GM19351 (cell line): ENCODE data around the gene PGLYRP2.
"Not testable (repeated sequence)": the region's sequence is repeated elsewhere in the genome, so short reads cannot be mapped to it uniquely, and the experiment has no call there.

Source experiments
- ATAC-seq: cut with Tn5 transposase; IDR thresholded peaks from one replicate; pipeline ENCODE4 v1.9.1; 2021; ENCODE audit warnings: mild to moderate bottlenecking, moderate library complexity; ENCODE audit not compliant: unreplicated experiment

PGLYRP2 gene, protein sequence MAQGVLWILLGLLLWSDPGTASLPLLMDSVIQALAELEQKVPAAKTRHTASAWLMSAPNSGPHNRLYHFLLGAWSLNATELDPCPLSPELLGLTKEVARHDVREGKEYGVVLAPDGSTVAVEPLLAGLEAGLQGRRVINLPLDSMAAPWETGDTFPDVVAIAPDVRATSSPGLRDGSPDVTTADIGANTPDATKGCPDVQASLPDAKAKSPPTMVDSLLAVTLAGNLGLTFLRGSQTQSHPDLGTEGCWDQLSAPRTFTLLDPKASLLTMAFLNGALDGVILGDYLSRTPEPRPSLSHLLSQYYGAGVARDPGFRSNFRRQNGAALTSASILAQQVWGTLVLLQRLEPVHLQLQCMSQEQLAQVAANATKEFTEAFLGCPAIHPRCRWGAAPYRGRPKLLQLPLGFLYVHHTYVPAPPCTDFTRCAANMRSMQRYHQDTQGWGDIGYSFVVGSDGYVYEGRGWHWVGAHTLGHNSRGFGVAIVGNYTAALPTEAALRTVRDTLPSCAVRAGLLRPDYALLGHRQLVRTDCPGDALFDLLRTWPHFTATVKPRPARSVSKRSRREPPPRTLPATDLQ

DNA sequence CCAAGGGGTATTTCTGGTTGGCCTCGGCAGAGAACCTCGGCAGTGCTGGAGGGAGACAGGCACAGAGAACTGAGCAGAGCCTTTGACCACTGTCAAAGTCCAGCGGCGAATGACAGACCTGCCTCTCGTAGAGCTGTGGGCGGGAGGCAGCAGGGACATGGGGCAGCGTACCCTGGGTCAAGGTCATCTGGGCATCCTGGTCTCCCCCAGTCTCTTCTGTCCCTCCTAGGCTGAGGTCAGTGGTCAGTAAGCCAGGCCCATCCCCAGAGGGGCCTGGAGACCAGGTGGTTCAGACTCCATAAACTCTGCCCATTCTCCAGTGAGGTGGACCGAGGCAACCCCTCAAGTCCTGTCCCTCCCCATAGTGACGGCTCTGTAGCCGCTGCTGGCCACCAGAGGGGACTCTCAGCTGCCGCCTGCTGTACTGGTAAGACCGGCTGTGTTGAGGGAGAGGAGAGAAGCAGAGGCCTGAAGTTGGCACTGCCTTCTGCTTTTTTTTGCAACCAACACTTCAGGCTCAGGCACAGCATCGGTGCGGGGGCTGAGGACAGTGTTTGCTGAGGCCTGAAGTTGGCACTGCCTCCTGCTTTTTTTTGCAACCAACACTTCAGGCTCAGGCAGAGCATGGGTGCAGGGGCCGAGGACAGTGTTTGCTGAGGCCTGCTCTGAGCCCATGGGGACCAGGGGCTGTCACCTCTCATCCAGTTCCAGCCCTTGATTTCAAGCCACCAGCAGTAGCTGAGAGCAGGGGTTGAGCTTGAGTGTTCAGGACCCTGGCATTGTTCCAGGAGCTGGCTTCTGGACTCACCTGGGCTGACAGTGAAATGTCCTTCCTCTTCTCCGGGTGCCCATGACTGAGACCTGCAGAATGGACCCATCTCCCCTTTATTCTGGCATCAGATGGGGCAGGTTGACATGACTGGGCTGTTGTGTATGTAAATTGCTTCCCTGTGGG, at the start of gene PGLYRP2:
TSS of gene PGLYRP2 (minus strand) at position 111 of the 955 bp plus-strand sequence. CDS start 130 bp downstream, outside the sequence.
- no peak for ATAC-seq

DNA sequence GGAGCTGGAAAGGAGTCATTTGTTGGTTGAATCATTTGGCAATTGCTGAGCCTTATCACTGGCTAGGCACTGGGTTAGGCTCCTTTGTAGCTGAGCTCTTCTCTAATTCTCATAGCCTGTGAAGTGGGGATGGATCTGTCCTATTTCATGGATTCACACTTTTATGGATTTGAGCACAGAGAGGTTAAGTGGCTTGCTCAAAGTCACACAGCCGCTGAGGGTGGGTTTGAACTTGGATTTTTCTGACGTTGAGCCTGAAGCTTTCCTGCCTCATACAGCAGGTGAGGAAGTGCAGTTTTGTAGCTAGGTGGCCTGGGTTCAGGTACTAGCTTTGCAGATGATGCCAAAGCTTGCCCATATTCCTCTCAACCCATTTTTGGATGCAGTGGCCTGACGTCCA, 48.4 kb upstream of the PGLYRP2 start:
- no peak for ATAC-seq

DNA sequence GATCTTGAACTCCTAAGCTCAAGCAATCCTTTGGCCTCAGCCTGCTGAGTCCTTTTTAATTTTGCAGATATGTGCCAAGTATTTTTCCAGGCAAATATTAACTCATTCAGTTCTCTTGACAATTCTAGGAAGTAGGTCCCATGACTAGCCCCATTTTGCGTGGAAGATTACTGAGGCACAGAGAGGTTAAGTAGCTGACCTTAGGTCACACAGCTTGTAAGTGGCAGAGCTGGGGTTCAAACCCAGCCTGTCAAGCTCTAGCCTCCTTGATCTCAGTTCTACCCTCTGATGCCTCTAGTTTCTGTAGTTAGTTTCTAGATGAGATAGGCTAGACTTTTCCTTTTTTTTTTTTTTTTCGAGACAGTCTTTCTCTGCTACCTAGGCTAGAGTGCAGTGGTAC, 47.1 kb upstream of the PGLYRP2 start:
- ATAC-seq = no peak

DNA sequence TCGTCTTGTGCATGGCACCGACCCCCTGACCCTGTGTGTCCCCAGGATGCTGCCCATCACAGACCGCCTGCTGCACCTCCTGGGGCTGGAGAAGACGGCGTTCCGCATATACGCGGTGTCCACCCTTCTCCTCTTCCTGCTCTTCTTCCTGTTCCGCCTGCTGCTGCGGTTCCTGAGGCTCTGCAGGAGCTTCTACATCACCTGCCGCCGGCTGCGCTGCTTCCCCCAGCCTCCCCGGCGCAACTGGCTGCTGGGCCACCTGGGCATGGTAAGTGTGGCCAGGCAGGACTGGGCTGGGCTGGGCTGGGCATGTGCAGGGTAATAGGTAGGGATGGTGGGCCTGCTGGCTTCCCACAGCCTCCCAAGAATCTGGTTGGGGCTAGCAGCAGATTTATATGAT, 46.0 kb upstream of the PGLYRP2 start:
- ATAC-seq = no peak

DNA sequence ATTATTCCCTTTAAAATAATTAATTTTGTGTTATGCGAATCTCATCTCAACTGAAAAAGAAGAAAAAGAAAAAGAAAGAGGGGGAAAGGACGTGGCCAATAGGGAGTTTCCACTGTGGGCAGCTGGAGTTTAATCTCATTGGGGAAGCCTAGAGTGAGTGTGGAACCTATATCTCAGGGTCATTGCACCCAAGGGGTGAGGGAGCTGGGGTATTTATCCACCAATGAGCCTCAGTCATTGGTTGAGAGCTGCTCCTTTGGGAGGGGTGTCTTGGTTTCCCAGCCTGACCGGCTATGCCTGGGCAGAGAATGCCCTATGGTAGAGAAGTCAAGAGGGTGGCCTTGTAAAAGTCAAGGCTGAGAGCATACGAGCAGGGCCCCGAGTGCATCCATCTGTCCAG, 45.5 kb upstream of the PGLYRP2 start:
- no peak for ATAC-seq

DNA sequence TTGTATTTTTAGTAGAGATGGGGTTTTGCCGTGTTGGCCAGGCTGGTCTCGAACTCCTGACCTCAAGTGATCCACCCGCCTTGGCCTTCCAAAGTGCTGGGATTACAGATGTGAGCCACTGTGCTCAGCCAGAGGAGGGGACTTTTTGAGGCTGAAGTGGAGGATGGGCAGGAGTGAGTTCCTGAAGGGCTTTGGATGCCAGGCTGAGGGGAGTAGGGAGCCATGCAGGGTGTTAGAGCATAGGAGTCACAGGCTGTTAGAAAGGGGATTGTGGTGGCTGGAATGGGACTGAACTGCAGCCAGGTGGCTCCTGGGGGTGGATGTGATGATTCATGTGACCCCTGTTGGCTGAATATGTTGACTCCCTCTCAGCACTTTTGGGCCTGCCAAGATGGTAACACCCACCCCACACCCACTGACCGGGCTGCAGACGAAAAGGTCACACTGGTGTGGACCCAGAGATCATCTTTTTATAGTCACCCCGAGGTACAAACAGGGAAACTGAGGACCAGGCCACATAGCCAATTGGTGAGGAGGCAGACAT, 40.2 kb upstream of the PGLYRP2 start:
- no peak for ATAC-seq

DNA sequence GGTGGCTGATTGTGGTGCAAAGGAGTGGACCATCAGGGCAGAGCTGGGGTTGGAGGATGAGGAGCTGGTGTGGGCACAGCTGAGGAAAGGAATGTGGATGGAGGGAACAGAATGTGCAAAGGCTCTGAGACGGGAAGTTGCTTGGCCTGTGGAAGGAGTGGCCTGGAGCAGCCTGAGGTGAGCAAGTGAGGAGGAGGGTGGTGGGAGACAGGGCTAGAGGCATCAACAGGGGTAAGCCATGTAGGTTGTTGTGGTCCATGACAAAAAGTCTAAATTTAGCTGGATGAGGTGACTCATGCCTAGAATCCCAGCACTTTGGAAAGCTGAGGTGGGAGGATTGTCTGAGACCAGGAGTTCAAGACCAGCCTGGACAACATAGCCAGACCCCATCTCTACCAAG, 38.5 kb upstream of the PGLYRP2 start:
- ATAC-seq = no peak

DNA sequence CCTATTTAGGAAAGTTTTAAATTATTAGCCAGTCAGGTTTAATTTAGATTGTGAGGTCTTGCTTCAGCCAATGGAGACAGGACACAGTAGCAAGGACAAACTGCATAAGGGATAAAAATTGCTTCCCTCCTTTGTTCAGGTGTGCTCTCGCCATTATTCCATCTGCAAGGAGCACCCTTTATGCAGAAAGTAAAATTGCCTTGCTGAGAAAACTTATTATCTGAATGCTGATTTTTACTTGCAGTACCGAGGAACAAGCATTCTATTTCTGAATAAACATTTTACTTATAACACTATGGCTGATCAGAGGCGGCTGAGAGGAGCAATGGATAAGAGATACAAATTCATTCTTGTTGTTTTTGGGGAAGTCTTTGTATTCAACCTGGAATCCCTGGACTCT, 37.1 kb upstream of the PGLYRP2 start:
- ATAC-seq = no peak

DNA sequence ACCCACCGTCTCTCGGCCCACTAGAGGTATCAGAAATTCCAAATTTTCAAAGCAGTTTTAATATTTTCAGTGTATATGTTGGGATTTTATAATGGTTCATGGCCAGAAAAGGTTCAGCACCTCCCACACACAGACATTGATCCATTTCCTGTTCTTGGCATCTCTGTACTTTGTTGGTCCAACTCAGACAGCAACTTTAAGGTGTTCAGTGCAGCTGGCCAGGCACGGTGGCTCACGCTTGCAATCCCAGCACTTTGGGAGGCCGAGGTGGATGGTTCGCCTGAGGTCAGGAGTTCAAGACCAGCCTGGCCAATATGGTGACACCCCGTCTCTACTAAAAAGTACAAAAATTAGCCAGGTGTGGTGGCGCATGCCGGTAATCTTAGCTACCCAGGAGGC, 35.9 kb upstream of the PGLYRP2 start:
- not testable (repeated sequence) for ATAC-seq

DNA sequence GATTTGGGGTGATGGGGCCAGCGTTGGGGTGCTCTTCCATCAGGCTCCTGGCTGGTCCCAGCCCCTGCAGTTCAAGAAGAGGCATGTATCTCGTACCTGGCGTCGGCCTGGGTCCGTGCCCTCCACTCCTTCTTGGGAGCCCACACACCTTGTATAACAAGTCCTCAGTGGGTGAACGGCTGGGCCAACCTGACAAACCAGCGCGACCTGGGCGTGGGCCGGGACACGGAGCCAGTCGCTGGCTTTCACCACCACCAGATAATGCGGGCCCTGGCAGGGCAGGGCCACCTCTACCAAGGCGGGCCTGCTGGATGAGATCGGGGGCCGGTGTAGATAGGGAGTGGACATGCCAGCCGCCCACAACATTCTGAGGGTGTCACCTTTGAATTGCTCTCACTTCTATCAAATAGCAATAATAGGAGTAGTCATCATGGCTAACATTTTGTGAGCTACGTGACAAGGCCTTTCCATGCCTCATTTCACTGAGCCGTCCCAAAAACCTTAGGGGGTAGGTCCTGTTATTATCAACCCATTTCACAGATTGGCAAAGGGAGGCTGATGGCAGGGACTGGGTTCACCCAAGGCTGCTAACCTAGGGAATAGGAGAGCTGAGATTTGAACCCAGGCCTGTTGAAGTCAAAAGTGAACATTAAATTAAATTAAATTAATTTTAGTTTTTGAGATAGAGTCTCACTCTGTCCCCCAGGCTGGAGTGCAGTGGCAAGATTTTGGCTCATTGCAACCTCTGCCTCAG, 32.5 kb upstream of the PGLYRP2 start:
- ATAC-seq = no peak

DNA sequence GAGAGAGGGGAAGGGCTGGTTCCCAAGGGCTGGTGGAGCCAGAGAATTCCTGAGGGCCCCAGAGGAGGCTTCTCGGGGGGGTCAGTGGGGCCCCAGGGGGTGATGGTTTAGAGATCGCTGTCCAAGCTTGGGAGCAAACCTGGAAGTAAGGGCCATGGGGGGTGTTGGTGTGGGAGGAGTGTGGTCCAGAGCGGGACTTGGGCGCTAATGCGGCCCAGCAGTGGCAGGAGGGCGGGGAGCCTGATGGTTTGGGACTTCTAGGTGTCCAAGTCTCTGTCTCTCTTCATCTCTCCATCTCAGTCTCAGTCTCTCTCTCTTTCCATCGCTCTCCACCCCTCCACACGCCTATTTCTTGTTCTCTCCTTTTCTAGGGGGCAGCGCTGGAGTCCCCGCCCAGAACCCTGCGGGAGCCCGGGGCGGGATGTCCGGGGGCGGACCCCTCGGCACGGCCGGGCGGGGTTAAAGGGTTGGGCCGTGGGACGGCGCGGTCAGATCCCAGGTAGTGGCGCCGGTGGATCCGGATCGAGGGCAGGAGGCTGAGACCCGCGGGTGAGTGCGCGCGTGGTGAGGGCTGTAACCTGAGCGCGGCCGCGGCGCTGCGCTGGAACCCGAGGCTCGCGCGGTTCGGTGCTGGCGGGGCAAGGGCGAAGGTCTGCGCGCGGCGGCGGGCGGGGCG, 28.9 kb upstream of the PGLYRP2 start, which contains the start of gene CYP4F22:
TSS of gene CYP4F22 (plus strand) at position 491 of the 676 bp plus-strand sequence. CDS start 16,812 bp downstream, outside the sequence.
- ATAC-seq = no peak

DNA sequence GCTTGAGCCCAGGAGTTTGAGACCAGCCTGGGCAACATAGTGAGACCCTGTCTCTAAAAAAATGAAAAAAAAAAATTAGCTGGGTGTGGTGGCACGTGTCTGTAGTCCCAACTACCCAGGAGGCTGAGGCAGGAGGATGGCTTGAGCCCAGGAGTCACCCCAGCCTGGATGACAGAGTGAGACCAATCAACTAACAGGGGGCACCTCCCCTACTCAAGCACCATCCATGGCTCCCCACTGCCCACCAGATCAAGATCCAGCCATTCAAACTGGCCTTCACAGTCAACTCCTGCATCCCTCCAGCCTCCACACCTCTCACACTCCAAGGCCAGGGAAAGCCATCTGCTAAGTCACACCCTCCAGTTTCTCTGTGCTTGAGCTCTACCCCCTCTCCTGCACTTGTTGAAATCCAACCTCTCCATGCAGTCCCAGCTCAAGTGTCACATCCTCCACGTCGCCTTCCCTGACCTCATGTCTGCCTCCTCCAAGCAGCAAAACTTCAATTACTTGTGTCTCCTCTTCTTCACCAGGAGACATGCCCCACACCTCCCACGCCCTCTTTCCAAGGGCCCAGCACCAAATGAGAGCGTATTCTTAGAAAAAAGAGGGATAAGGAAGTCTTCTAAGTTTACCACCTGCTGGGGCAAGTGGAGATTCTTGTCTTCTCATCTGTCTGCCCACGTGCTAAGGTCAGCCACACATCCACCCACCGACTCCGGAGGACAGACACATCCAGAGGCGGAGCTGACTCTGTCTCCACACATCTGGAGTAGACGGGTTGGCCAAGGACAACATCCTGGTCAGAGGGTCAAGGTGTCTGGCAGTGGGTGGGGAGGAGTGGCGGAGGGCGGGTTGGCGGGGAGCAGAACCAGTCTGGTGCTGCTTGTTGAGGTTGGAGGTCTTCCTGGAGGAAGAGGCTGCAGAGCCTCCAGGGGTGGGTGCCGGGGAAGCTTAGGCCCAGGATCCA, 28.1 kb upstream of the PGLYRP2 start:
- ATAC-seq = no peak

DNA sequence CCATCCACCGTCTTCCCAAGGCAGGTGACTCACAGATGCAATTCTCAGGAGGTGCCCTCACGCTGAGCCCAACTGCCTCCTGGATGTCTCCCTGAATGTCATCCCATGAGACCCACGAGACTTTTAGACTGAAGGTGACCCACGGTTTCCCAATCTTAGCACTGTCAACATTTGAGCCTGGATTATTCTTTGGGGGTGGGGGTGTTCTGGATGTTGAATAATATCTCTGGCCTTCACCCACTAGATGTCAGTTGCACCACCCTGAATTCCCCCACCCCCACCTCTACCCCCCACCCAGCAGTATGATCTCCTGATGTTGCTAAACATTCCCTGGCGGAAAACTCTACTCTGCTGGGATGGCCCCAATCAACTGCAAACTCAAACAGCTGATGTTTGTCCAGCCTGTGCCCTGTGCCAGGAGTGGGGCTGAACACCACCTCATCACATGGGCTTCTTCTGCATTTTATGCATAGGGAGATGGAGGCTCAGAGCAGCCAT, 26.8 kb upstream of the PGLYRP2 start:
- no peak for ATAC-seq

DNA sequence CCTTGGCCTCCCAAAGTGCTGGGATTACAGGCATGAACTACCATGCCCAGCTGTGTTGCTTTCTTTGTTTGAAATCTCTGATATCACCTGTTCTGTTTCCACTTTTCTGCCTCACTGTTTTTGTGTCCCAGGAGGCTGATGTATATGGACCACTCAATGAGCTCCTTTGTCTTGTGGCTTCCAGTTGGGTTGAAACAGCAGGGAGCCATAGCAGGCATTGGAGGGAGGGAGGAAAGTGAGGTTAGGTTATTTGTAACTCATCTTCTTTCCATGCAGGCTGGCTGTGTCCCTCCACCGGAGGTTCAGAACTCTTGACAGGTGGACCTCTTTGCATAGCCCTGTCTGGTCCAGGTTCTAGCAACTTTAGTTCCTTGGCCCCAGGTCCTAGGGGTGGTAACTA, 23.0 kb upstream of the PGLYRP2 start:
- no peak for ATAC-seq

DNA sequence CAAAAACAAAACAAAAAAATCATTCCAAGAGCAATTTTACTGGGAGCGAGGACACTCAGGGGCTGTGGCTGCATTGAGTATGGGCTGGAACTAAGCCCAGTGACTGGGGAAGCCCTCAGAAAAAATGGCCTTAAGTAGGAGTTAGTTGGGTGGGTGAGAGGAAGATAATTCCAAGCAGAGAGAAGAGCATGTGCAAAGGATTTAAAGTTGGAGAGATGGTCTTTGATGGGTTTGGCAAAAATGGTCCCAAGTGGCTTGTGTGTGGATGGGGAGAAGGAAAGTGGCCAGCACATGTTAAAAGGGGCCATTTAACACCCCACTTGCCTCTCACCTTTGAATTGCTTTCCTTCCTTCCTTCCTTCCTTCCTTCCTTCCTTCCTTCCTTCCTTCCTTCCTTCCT, 22.3 kb upstream of the PGLYRP2 start:
- ATAC-seq = no peak

DNA sequence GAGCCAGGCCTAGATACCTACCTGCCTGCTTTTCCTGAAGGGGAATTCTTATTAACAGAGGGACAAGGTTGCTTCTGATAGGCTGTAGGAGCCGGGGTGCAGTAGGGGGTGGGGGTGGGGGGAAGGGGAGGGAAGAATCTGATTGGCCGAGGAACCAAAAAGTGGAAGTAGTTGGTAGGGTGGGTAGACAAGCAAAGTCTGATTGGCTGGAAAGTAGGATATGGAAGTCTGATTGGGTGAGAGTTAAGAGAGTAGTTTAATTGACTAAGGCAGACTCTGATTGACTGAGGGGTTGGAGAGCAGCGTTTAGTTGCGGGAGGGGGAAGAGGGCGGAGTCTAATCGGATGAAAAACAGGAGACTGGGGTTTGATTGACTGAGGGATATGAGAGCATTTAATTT, 19.6 kb upstream of the PGLYRP2 start:
- ATAC-seq = no peak

DNA sequence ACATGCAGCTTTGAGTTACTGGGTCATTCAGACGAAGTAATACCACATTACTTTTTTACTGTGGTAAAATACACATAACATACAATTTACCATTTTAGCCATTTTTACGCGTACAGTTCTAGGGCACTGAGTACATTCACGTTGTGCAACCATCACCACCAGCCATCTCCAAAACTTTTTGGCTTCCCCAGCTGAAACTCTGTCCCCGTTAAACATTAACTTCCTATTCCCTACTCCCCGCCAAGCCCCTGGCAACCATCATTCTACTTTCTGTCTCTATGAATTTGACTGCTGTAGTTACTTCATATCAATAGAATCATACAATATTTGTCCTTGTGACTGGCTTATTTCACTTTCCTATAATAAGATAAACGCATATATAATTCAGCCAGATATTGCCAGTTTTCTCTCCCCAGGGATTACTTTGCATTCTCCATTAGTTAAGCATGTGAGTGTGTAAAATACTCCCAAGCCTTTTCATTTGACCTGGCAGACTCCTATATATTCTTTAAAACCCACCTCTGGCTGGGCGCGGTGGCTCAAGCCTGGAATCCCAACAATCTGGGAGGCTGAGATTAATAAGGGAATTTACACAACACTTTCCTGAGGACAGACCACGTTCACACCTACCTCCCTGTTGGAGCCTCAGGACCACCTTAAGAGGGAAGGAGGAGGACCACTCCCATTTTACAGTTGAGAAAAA, 19.0 kb upstream of the PGLYRP2 start:
- ATAC-seq = no peak

DNA sequence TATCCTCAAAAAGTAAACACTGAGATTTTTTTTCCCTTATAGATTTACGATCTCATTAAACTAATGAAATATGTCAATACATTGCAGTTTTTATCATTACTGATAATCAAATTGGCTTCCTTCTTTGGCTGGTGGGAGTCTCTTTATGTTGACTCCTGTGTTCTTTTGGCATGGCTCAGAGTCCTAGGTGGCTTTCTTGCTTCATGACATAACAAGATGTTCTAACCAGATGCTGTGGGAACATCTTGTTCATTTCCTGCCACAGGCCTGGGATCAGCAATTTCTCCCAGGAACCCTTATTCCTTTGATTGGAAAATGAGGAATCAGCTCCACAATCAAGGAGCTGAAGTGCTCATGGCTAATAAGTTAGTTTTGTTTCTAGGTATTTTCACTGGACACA, 15.8 kb upstream of the PGLYRP2 start:
- ATAC-seq = no peak
